MCF 10A (cell line): ENCODE data around the gene STK11. TPM values are rescaled to one million over a fixed set of nuclear protein-coding genes. Genes with fewer than 3 reads are reported as not detected.

Experiments used
- BruUV-seq: library from RNA; stranded (reverse); fragments of 400-500 nt; replicated peaks from 2 replicates; lab custom pipeline; 2021; lab: Mats Ljungman, UMichigan
- CTCF ChIA-PET: fragments of 300-600 bp; sonication (Branson Sonifier 250); formaldehyde crosslinking; extraction: SDS; loops from one replicate; lab custom pipeline; 2021; ENCODE audit warnings: antibody characterized with exemption, inconsistent platforms; lab: Yijun Ruan, JAX
- POLR2A ChIA-PET: fragments of 300-600, 350-650 bp; sonication (Branson Sonifier 250); formaldehyde crosslinking; extraction: SDS; loops from one replicate; lab custom pipeline; 2020; ENCODE audit warnings: antibody characterized with exemption, inconsistent platforms; lab: Yijun Ruan, JAX
- DNase-seq: peaks from one replicate; pipeline ENCODE4 v3.0.0-alpha.2; 2018; ENCODE audit not compliant: unreplicated experiment
- H3K27ac Mint-ChIP-seq: one replicate; pipeline ENCODE4 v1.8.0; 2022; ENCODE audit warnings: mild to moderate bottlenecking, low read depth, mixed read lengths; ENCODE audit not compliant: unreplicated experiment
- H3K27me3 Mint-ChIP-seq: one replicate; pipeline ENCODE4 v1.8.0; 2022; ENCODE audit warnings: mixed read lengths; ENCODE audit not compliant: insufficient read depth, unreplicated experiment
- H3K36me3 Mint-ChIP-seq: one replicate; pipeline ENCODE4 v1.8.0; 2022; ENCODE audit warnings: mild to moderate bottlenecking, moderate library complexity, mixed read lengths; ENCODE audit not compliant: insufficient read depth, unreplicated experiment
- H3K4me1 Mint-ChIP-seq: one replicate; pipeline ENCODE4 v1.8.0; 2022; ENCODE audit warnings: mixed read lengths; ENCODE audit not compliant: insufficient read depth, unreplicated experiment
- H3K4me3 Mint-ChIP-seq: one replicate; pipeline ENCODE4 v1.8.0; 2022; ENCODE audit warnings: mild to moderate bottlenecking, moderate library complexity, mixed read lengths; ENCODE audit not compliant: unreplicated experiment
- H3K9me3 Mint-ChIP-seq: one replicate; pipeline ENCODE4 v1.8.0; 2022; ENCODE audit warnings: mixed read lengths; ENCODE audit not compliant: unreplicated experiment
- CTCF ChIP-seq: fragments of 200-600 bp; IDR thresholded peaks from one replicate; pipeline ENCODE4 v1.8.0; 2022; ENCODE audit warnings: antibody characterized with exemption, mild to moderate bottlenecking; ENCODE audit not compliant: unreplicated experiment
- intact Hi-C: fragments of 100-400 bp; cut with micrococcal nuclease; formaldehyde crosslinking; loops from 2 replicates; pipeline ENCODE4 v1.14.1; 2022
- total RNA-seq: library from RNA; stranded (reverse); gene quantifications from 2 replicates; pipeline ENCODE4 v1.2.3, GENCODE V29; 2022

Gene STK11
- total RNA-seq, 1 experiment from 2014 or later, result 65.6 TPM

GRCh38 chr19:1161716-1162115 lies 43.9 kb upstream of the STK11 start:
- intact Hi-C loops, result no loop called here
- no peak for TF ChIP-seq CTCF
- DNase-seq, result peak; percentile 95
- Mint-ChIP-seq H3K4me3 (peak overlapping the region; percentile 60), H3K36me3 (peaks cover 29% of the 10 kb centered on the region), H3K4me1 (peaks cover 11% of the 10 kb centered on the region), H3K27ac (peak overlapping the region; percentile 87), H3K9me3 (no peaks in the 10 kb centered on the region), H3K27me3 (no peaks in the 10 kb centered on the region)
- ChIA-PET POLR2A (interaction anchor here (0.6 to 1.2 kb wide), 10 partner anchors 8 to 498 kb away, joined by 3 to 9 read pairs (median 4); partner anchors contain the start of genes CIRBP, FAM174C and RNF126), CTCF (interaction anchor here (1.5 kb wide), 1 partner anchor 33 kb away, joined by 3 read pairs; no protein-coding TSS in a partner anchor)
- BruUV-seq, result no TSS peak

GRCh38 chr19:1162404-1163282 lies 42.9 kb upstream of the STK11 start:
- DNase-seq, result no peak
- POLR2A ChIA-PET, result interaction anchor here (0.9 to 1.0 kb wide), 3 partner anchors 7 to 133 kb away, joined by 3 to 9 read pairs (median 4); partner anchors contain the start of gene CIRBP
- Mint-ChIP-seq H3K27ac (no peak overlapping the region), H3K27me3 (no peaks in the 10 kb centered on the region), H3K9me3 (no peaks in the 10 kb centered on the region), H3K36me3 (peaks cover 36% of the 10 kb centered on the region), H3K4me3 (no peak overlapping the region), H3K4me1 (peaks cover 12% of the 10 kb centered on the region)
- CTCF ChIA-PET, result interaction anchor here (1.5 kb wide), 1 partner anchor 32 kb away, joined by 3 read pairs; no protein-coding TSS in a partner anchor
- no TSS peak for BruUV-seq
- intact Hi-C loops, result no loop called here
- no peak for TF ChIP-seq CTCF

DNA sequence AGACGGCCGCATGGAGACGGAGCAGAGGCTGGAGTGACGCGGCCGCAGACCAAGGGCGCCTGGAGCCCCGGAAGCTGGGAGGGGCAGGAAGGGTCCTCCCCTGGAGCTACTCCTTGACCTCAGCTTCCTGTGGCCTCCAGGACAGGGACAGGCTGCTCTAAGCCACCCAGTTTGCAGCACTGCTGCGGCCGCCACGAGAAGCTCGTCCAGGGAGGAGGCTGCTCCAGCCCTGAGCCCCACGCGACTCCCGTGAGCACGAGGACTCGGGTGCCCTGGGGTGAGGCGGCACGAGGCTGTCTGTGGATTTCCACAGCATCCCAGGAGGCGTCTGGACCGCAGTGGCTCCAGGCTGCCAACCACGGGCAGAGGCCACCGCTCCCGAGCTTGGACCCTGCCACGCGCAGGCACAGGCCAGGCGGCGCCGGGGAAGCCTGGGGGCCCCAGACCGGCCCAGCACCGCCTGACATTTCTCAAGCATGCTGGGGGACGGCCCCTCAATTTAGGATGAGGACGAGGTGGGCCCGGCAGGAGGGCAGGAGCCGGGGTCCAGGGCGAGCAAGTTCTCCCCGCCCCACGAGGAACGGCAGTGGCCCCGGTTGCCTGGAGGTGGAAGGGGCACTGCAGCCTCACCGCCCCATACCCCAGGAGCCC lies 42.2 kb upstream of the STK11 start:
- no peak overlapping the region for H3K27ac Mint-ChIP-seq
- no peak overlapping the region for H3K4me3 Mint-ChIP-seq
- H3K27me3 Mint-ChIP-seq, result no peaks in the 10 kb centered on the region
- POLR2A ChIA-PET, result no interaction called here
- no peak for TF ChIP-seq CTCF
- H3K36me3 Mint-ChIP-seq, result peaks cover 38% of the 10 kb centered on the region
- CTCF ChIA-PET, result interaction anchor here (0.6 to 1.0 kb wide), 2 partner anchors 31 kb away, joined by 3 to 4 read pairs; no protein-coding TSS in a partner anchor
- no peaks in the 10 kb centered on the region for H3K9me3 Mint-ChIP-seq
- no peak for DNase-seq
- intact Hi-C loops, result no loop called here
- H3K4me1 Mint-ChIP-seq, result peaks cover 12% of the 10 kb centered on the region
- BruUV-seq, result no TSS peak
